ENCODE measurements around the gene SINHCAF. TPM values are rescaled to one million over a fixed set of nuclear protein-coding genes. Genes with fewer than 3 reads are reported as not detected.

Gene SINHCAF
- total RNA-seq, 1 experiment from 2014 or later = 68.8 TPM

DNA sequence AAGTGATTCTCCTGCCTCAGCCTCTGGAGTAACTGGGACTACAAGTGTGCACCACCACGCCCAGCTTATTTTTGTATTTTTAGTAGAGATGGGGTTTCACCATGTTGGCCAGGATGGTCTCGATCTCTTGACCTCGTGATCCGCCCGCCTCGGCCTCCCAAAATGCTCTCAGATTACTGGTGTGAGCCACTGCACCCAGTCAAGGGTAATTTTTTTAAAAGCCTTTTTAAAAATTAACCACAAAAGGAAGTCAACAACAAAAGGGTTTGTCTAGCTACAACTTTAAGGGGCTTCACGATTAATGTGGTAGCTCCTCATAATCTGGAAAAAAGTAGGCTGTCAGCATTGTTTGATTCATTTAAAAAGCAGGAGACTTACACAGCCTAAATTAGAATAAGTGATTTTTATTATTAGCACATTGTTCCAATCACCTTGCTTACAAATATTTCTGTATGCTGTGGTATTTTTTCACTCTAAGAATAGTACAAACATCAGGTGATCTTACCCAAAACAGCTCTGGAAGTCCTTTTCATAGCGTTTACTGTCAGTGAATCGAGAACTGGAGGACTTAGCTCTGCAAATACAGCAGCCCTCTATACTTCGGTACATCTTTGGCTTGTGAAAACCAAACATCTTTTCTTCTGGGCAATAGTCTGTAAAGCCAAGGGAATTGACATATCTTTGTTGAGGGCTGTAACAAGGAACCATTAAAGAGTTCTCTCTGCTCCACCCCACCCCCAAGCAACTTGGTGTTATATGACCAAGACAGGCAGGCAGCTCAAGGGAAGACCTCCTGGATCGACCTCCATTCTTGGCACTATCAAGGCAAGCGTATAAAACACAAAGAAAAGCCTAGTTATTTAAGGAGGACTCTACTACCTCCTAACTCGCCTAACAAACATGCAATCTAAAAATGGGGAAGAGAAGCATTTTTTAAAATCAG is 28.1 kb downstream of the SINHCAF start:
- ChIA-PET CTCF (interaction anchor here (0.6 to 1.0 kb wide), 3 partner anchors 26 to 338 kb away, joined by 4 to 5 read pairs (median 5); no protein-coding TSS in a partner anchor), POLR2A (no interaction called here)
- H3K9me3 ChIP-seq (ENCODE audit: control insufficient read depth, insufficient read depth, low read depth, low read length) = no peaks in the 10 kb centered on the region
- TF ChIP-seq, protein P1, sequence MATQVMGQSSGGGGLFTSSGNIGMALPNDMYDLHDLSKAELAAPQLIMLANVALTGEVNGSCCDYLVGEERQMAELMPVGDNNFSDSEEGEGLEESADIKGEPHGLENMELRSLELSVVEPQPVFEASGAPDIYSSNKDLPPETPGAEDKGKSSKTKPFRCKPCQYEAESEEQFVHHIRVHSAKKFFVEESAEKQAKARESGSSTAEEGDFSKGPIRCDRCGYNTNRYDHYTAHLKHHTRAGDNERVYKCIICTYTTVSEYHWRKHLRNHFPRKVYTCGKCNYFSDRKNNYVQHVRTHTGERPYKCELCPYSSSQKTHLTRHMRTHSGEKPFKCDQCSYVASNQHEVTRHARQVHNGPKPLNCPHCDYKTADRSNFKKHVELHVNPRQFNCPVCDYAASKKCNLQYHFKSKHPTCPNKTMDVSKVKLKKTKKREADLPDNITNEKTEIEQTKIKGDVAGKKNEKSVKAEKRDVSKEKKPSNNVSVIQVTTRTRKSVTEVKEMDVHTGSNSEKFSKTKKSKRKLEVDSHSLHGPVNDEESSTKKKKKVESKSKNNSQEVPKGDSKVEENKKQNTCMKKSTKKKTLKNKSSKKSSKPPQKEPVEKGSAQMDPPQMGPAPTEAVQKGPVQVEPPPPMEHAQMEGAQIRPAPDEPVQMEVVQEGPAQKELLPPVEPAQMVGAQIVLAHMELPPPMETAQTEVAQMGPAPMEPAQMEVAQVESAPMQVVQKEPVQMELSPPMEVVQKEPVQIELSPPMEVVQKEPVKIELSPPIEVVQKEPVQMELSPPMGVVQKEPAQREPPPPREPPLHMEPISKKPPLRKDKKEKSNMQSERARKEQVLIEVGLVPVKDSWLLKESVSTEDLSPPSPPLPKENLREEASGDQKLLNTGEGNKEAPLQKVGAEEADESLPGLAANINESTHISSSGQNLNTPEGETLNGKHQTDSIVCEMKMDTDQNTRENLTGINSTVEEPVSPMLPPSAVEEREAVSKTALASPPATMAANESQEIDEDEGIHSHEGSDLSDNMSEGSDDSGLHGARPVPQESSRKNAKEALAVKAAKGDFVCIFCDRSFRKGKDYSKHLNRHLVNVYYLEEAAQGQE (IDR thresholded peaks at IDR 0.05; ENCODE audit: insufficient read depth in 1 of 2, low read depth in 2 of 2, low read length in 1 of 2) = no peak
- no peak overlapping the region for H3K27ac ChIP-seq (ENCODE audit: low read length)
- BruUV-seq (replicated peaks) = no TSS peak
- in situ Hi-C loops (cut with HindIII; ENCODE audit: low pct_unique_long_range_greater_than_20kb, low sequenced_read_pairs) (no loop called here), intact Hi-C loops (cut with micrococcal nuclease; ENCODE audit: unreplicated experiment) (no loop called here)
- DNase-seq (ENCODE audit: low read depth, low spot score) = no peak
- no peaks in the 10 kb centered on the region for H3K27me3 ChIP-seq (ENCODE audit: control insufficient read depth, insufficient read depth, low read length)
- no peak overlapping the region for H3K4me3 ChIP-seq (ENCODE audit: low read depth in 2 of 2, low read length in 2 of 2)
- ATAC-seq = no peak
- no peaks in the 10 kb centered on the region for H3K4me1 ChIP-seq (ENCODE audit: control insufficient read depth, insufficient read depth, low read length)
- peaks cover 24% of the 10 kb centered on the region for H3K36me3 ChIP-seq (ENCODE audit: control insufficient read depth, insufficient read depth, low read length)

DNA sequence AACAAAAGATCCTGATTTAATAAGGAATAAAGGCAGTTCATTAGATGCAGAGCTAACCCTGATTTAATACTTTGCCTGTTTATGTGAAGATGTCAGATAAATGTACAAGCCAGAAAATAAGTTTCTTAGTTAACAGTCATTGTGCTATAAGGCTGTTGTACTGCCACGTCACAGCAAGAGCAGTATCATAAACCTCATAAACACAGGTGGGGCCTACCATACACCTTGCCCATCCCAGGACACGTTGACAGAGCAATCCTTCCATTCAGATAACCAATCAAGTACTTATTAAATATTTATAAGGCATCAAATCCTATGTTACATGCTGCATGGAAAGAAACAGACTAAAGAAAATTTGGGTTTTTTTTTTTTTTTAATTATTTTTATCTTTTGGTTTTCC is 36.5 kb downstream of the SINHCAF start:
- no TSS peak for BruUV-seq (replicated peaks)

More for the DNA sequence above, 36.5 kb downstream of the SINHCAF start:
- Histone ChIP-seq H3K4me3 (ENCODE audit: low read depth in 2 of 2, low read length in 2 of 2) (no peak overlapping the region), H3K27me3 (ENCODE audit: control insufficient read depth, insufficient read depth, low read length) (no peaks in the 10 kb centered on the region), H3K36me3 (ENCODE audit: control insufficient read depth, insufficient read depth, low read length) (peaks cover 26% of the 10 kb centered on the region), H3K9me3 (ENCODE audit: control insufficient read depth, insufficient read depth, low read depth, low read length) (no peaks in the 10 kb centered on the region), H3K27ac (ENCODE audit: low read length) (no peak overlapping the region), H3K4me1 (ENCODE audit: control insufficient read depth, insufficient read depth, low read length) (no peaks in the 10 kb centered on the region)
- TF ChIP-seq, protein P1 (IDR thresholded peaks at IDR 0.05; ENCODE audit: insufficient read depth in 1 of 2, low read depth in 2 of 2, low read length in 1 of 2) = no peak
- TF ChIP-seq TCF7L2 (IDR thresholded peaks at IDR 0.05; ENCODE audit: low read depth, low read length) = no peak
- TF ChIP-seq SIN3A (IDR thresholded peaks at IDR 0.05; ENCODE audit: borderline replicate concordance, insufficient read depth, low read depth, low read length) = no peak
- TF ChIP-seq, protein P2, sequence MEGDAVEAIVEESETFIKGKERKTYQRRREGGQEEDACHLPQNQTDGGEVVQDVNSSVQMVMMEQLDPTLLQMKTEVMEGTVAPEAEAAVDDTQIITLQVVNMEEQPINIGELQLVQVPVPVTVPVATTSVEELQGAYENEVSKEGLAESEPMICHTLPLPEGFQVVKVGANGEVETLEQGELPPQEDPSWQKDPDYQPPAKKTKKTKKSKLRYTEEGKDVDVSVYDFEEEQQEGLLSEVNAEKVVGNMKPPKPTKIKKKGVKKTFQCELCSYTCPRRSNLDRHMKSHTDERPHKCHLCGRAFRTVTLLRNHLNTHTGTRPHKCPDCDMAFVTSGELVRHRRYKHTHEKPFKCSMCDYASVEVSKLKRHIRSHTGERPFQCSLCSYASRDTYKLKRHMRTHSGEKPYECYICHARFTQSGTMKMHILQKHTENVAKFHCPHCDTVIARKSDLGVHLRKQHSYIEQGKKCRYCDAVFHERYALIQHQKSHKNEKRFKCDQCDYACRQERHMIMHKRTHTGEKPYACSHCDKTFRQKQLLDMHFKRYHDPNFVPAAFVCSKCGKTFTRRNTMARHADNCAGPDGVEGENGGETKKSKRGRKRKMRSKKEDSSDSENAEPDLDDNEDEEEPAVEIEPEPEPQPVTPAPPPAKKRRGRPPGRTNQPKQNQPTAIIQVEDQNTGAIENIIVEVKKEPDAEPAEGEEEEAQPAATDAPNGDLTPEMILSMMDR (IDR thresholded peaks at IDR 0.05) = no peak
- no peak for TF ChIP-seq POLR2AphosphoS5 (IDR thresholded peaks at IDR 0.05; ENCODE audit: low read depth, low read length)
- ATAC-seq = no peak
- POLR2A ChIA-PET = no interaction called here
- DNase-seq (ENCODE audit: low read depth, low spot score) = no peak
- in situ Hi-C loops (cut with HindIII; ENCODE audit: low pct_unique_long_range_greater_than_20kb, low sequenced_read_pairs) = no loop called here
- intact Hi-C loops (cut with micrococcal nuclease; ENCODE audit: unreplicated experiment) = no loop called here
- CTCF ChIA-PET = interaction anchor here (0.7 to 2.1 kb wide), 2 partner anchors 17 to 888 kb away, joined by 3 to 13 read pairs; no protein-coding TSS in a partner anchor

All from Panc1 (cell line).